Measurements from ENCODE around the gene JMJD1C.

DNA sequence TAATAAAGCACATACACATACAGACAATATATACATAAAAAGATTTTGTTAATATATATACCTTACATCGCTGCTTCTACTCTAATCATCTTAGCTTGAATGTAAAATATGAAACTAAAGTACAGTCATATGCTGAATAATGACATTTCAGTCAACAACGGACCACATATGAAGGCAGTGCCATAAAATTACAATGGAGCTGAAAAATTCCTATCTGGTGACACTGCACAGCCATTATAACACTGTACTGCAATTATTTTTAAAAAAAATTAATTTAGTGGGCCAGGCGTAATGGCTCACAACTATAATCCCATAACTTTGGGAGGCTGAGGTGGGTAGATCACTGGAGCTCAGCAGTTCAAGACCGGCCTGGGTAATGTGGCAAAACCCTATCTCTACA is 122.3 kb downstream of the JMJD1C start:
- no peak for TF ChIP-seq CTCF (IDR thresholded peaks at IDR 0.05)
- no peak for TF ChIP-seq POLR2A (IDR thresholded peaks at IDR 0.05)
